ENCODE results near the gene UBE2E3. TPM values are rescaled to one million over a fixed set of nuclear protein-coding genes. Genes with fewer than 3 reads are reported as not detected.

UBE2E3 gene
- total and polyA plus RNA-seq, 4 experiments from 2014 or later: 25.0 to 55.0 (median 36.1) TPM

DNA sequence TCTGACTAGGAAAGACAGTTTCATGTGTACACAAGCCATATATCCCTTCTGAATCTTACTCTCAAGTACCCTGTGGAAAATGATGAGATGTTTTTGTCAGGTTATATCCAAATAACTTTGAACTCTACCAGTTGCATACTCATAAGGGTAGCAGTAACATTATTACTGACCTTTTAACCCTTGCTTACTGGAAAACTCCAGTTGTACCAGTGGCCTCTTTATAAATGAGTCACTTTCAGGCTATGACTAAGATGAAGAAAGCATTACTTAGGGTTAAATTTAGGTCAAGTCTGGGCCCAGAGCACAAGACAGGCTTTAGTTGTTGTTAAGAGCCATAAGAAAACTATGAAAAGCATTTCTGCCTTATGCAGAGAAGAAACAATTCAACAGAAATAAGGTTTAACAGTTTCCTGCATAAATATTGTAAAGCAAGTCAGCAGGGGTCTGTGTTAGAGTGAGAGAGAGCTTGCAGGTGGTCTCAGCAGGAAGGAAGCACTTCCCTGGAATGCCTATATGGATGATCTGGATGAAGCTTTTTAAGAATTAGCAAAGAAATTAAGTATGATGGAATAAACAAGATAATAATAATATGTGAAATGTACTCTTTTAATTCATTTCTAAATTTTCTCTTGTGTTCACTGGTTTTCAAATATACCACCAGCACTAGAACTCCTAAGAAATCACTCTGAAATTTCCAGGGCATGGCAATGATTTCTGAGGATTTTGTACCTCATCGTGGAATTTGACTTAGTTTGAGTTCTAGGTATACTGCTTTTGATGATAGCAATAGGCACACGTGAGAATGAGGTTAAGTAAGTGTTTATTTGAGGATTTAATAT lies 126.6 kb downstream of the UBE2E3 start:
- H3K4me1 Mint-ChIP-seq: peaks cover 29 to 49% (median 38%) of the 10 kb centered on the region in 4 donors

DNA sequence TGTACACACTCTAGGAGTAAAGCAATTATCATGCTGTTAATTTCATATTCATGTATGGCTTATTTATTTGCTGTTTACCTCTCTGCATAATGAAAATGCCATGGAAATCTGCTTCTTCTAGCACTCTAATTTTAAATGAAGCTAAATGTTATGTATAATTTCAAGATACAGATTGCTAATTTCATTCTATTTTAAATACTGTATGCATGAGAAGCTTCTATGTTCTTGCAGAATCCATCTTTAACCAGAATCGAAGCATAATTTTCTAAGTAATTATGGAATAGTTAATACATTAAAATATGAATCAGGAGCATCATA lies 127.2 kb downstream of the UBE2E3 start:
- H3K4me3 Mint-ChIP-seq: peak overlapping the region in 1 of 8 donors; percentile 12
- peaks cover 29 to 49% (median 38%) of the 10 kb centered on the region in 4 donors for H3K4me1 Mint-ChIP-seq
- no peak for DNase-seq
- no peaks in the 10 kb centered on the region for H3K27me3 Mint-ChIP-seq
- H3K9me3 ChIP-seq (ENCODE audit: control insufficient read depth in 1 of 2, low read length in 2 of 2): no peaks in the 10 kb centered on the region
- H3K36me3 ChIP-seq (ENCODE audit: insufficient read depth, low read length): no peaks in the 10 kb centered on the region
- H3K27ac ChIP-seq (ENCODE audit: low read depth, low read length): no peak overlapping the region
- intact Hi-C loops (cut with micrococcal nuclease): loop anchor here (2.0 to 5.0 kb wide), 2 partner anchors 15 to 115 kb away; no protein-coding TSS in a partner anchor
- no peaks in the 10 kb centered on the region for H3K27me3 ChIP-seq (ENCODE audit: insufficient read depth, low read length)
- CTCF ChIA-PET (ENCODE audit: partially characterized antibody): interaction anchor here (0.6 to 5.2 kb wide), 5 partner anchors 12 to 607 kb away, joined by 3 to 83 read pairs (median 4); partner anchors contain the start of gene ITGA4
- H3K9me3 Mint-ChIP-seq: peaks cover 0 to 14% (median 0%) of the 10 kb centered on the region in 8 donors
- peaks cover 55% of the 10 kb centered on the region for H3K4me1 ChIP-seq (ENCODE audit: insufficient read depth, low read length)
- H3K27ac Mint-ChIP-seq: peak overlapping the region; percentile 7 to 89 (median 81)
- POLR2A ChIA-PET (ENCODE audit: partially characterized antibody): interaction anchor here (1.1 to 6.8 kb wide), 7 partner anchors 15 to 349 kb away, joined by 3 to 92 read pairs (median 26); partner anchors contain the start of gene ITGA4
- H3K36me3 Mint-ChIP-seq: peaks cover 1 to 4% of the 10 kb centered on the region in 2 donors
- H3K4me3 ChIP-seq (ENCODE audit: low read length in 2 of 2): no peak overlapping the region

More for the DNA sequence above, 126.6 kb downstream of the UBE2E3 start:
- peak overlapping the region; percentile 67 to 89 (median 83) for H3K27ac Mint-ChIP-seq
- Histone ChIP-seq H3K36me3 (ENCODE audit: insufficient read depth, low read length) (no peaks in the 10 kb centered on the region), H3K9me3 (ENCODE audit: control insufficient read depth in 1 of 2, low read length in 2 of 2) (no peaks in the 10 kb centered on the region), H3K27ac (ENCODE audit: low read depth, low read length) (no peak overlapping the region), H3K4me1 (ENCODE audit: insufficient read depth, low read length) (peaks cover 55% of the 10 kb centered on the region), H3K27me3 (ENCODE audit: insufficient read depth, low read length) (no peaks in the 10 kb centered on the region), H3K4me3 (ENCODE audit: low read length in 2 of 2) (no peak overlapping the region)
- H3K4me3 Mint-ChIP-seq: peak overlapping the region in 7 of 8 donors; percentile 17 to 75 (median 47)
- POLR2A ChIA-PET (ENCODE audit: partially characterized antibody): interaction anchor here (1.1 to 6.8 kb wide), 10 partner anchors 14 to 355 kb away, joined by 3 to 92 read pairs (median 11); partner anchors contain the start of gene ITGA4
- intact Hi-C loops (cut with micrococcal nuclease): loop anchor here (2.0 to 5.0 kb wide), 2 partner anchors 16 to 115 kb away; no protein-coding TSS in a partner anchor
- DNase-seq: peak in 1 of 5 donors; percentile 44
- no peaks in the 10 kb centered on the region for H3K27me3 Mint-ChIP-seq
- peaks cover 0 to 14% (median 0%) of the 10 kb centered on the region in 8 donors for H3K9me3 Mint-ChIP-seq
- CTCF ChIA-PET (ENCODE audit: partially characterized antibody): interaction anchor here (0.6 to 5.2 kb wide), 10 partner anchors 13 to 608 kb away, joined by 3 to 83 read pairs (median 11); partner anchors contain the start of gene ITGA4
- H3K36me3 Mint-ChIP-seq: peaks cover 1 to 4% of the 10 kb centered on the region in 2 donors

DNA sequence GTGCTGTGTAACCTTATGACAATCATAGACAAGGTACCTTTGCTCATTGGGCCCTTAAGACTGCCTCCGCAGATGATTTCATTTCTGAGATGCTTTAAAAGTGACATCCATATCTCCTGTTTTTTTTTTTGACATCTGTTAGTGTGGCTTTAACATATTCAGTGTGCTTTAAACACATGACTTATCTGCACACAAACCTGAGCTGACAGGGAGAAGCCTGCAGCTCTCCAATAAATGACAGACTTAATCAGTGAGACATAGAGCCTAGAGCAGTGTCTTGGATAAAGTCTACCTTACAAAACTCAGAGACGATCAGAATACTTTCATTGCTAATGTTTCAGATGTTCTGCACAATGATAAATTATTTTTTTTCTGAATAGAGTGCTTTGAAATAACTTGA lies 130.7 kb downstream of the UBE2E3 start:
- no peaks in the 10 kb centered on the region for H3K27me3 ChIP-seq (ENCODE audit: insufficient read depth, low read length)
- H3K27me3 Mint-ChIP-seq: no peaks in the 10 kb centered on the region
- intact Hi-C loops (cut with micrococcal nuclease): no loop called here
- POLR2A ChIA-PET (ENCODE audit: partially characterized antibody): interaction anchor here (0.7 to 2.2 kb wide), 6 partner anchors 9 to 347 kb away, joined by 3 to 9 read pairs (median 4); no protein-coding TSS in a partner anchor
- H3K4me1 ChIP-seq (ENCODE audit: insufficient read depth, low read length): peaks cover 37% of the 10 kb centered on the region
- H3K27ac ChIP-seq (ENCODE audit: low read depth, low read length): no peak overlapping the region
- H3K36me3 Mint-ChIP-seq: peaks cover 1 to 4% of the 10 kb centered on the region in 2 donors
- peaks cover 0 to 14% (median under 1%) of the 10 kb centered on the region in 8 donors for H3K9me3 Mint-ChIP-seq
- CTCF ChIA-PET (ENCODE audit: partially characterized antibody): interaction anchor here (1.2 to 1.9 kb wide), 3 partner anchors 9 to 347 kb away, joined by 3 to 5 read pairs (median 4); no protein-coding TSS in a partner anchor
- peak overlapping the region in 1 of 7 donors; percentile 24 for H3K27ac Mint-ChIP-seq
- H3K9me3 ChIP-seq (ENCODE audit: control insufficient read depth in 1 of 2, low read length in 2 of 2): no peaks in the 10 kb centered on the region
- no peaks in the 10 kb centered on the region for H3K36me3 ChIP-seq (ENCODE audit: insufficient read depth, low read length)
- DNase-seq: no peak
- peaks cover 18 to 32% (median 25%) of the 10 kb centered on the region in 4 donors for H3K4me1 Mint-ChIP-seq
- H3K4me3 Mint-ChIP-seq: no peak overlapping the region
- H3K4me3 ChIP-seq (ENCODE audit: low read length in 2 of 2): no peak overlapping the region

DNA sequence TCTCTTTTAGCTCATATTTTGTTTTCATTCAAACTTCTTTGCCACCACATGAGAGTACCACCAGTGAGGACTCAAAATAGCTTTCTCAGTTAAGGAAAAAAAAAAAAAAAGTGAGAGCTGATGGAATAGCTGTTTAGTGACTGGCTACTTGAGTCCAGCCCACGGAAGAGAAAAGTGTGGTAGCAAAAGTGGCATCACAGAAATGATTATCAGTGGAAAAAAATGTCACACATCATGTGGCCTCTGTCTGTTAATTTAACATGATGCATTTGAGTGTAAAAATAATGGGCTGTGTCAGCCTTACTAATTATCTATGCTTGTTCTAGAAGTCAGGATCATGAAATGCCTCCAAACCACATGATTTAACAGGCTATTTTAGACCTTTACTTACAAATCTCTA lies 132.5 kb downstream of the UBE2E3 start:
- Mint-ChIP-seq H3K4me3 (no peak overlapping the region), H3K27me3 (no peaks in the 10 kb centered on the region), H3K36me3 (peaks cover 0 to 4% of the 10 kb centered on the region in 2 donors), H3K27ac (no peak overlapping the region), H3K4me1 (peaks cover 12 to 19% (median 17%) of the 10 kb centered on the region in 4 donors), H3K9me3 (peaks cover 0 to 14% (median under 1%) of the 10 kb centered on the region in 8 donors)
- H3K4me3 ChIP-seq (ENCODE audit: low read length in 2 of 2): no peak overlapping the region
- no peak overlapping the region for H3K27ac ChIP-seq (ENCODE audit: low read depth, low read length)
- H3K9me3 ChIP-seq (ENCODE audit: control insufficient read depth in 1 of 2, low read length in 2 of 2): no peaks in the 10 kb centered on the region
- H3K27me3 ChIP-seq (ENCODE audit: insufficient read depth, low read length): no peaks in the 10 kb centered on the region
- CTCF ChIA-PET (ENCODE audit: partially characterized antibody): interaction anchor here (0.8 to 1.7 kb wide), 5 partner anchors 8 to 353 kb away, joined by 3 to 8 read pairs (median 4); partner anchors contain the start of gene ITGA4
- peaks cover 33% of the 10 kb centered on the region for H3K4me1 ChIP-seq (ENCODE audit: insufficient read depth, low read length)
- DNase-seq: no peak
- no peaks in the 10 kb centered on the region for H3K36me3 ChIP-seq (ENCODE audit: insufficient read depth, low read length)
- intact Hi-C loops (cut with micrococcal nuclease): no loop called here
- POLR2A ChIA-PET (ENCODE audit: partially characterized antibody): interaction anchor here (0.6 to 1.7 kb wide), 6 partner anchors 12 to 345 kb away, joined by 3 to 6 read pairs (median 4); partner anchors contain the start of gene ITGA4
